Measurements from ENCODE around the gene FIG4.

FIG4 gene

GRCh38 chr6:109804020-109804419 is 112.9 kb downstream of the FIG4 start:
- no peak for DNase-seq (ENCODE audit: low spot score)
- no peak for TF ChIP-seq CTCF (IDR thresholded peaks at IDR 0.05)
- Histone ChIP-seq H3K27ac (no peak overlapping the region), H3K4me3 (no peak overlapping the region)

GRCh38 chr6:109807881-109808280 is 116.8 kb downstream of the FIG4 start:
- Histone ChIP-seq H3K4me3 (no peak overlapping the region), H3K27ac (no peak overlapping the region)
- no peak for DNase-seq (ENCODE audit: low spot score)
- TF ChIP-seq CTCF (IDR thresholded peaks at IDR 0.05) = no peak

GRCh38 chr6:109808837-109809236 is 117.7 kb downstream of the FIG4 start:
- H3K4me3 ChIP-seq = no peak overlapping the region
- TF ChIP-seq CTCF (IDR thresholded peaks at IDR 0.05) = no peak
- no peak for DNase-seq (ENCODE audit: low spot score)
- no peak overlapping the region for H3K27ac ChIP-seq

GRCh38 chr6:109815054-109815453 is 124.0 kb downstream of the FIG4 start:
- Histone ChIP-seq H3K27ac (no peak overlapping the region), H3K4me3 (no peak overlapping the region)
- no peak for TF ChIP-seq CTCF (IDR thresholded peaks at IDR 0.05)
- no peak for DNase-seq (ENCODE audit: low spot score)

GRCh38 chr6:109816452-109817374 is 125.6 kb downstream of the FIG4 start:
- TF ChIP-seq CTCF (IDR thresholded peaks at IDR 0.05) = no peak
- no peak overlapping the region for H3K27ac ChIP-seq
- H3K4me3 ChIP-seq = no peak overlapping the region
- DNase-seq (ENCODE audit: low spot score) = no peak

GRCh38 chr6:109820706-109821350 is 129.7 kb downstream of the FIG4 start:
- Histone ChIP-seq H3K27ac (no peak overlapping the region), H3K4me3 (no peak overlapping the region)
- no peak for TF ChIP-seq CTCF (IDR thresholded peaks at IDR 0.05)
- DNase-seq (ENCODE audit: low spot score) = no peak

All from coronary artery (tissue), 2 donors.